Adipocyte (in vitro differentiated cells): ENCODE results near the gene CLEC16A.
A peak's percentile ranks its signal among the peaks of the same experiment; 100 is the strongest.

Source experiments
- DNase-seq: peaks from one replicate; pipeline ENCODE4 v3.0.0-alpha.2; 2015; ENCODE audit warnings: low read depth
- H3K27me3 ChIP-seq: replicated peaks from 2 replicates; pipeline ENCODE4 v1.7.0; 2013; ENCODE audit warnings: mild to moderate bottlenecking, low read length, moderate library complexity; ENCODE audit not compliant: control insufficient read depth, insufficient read depth
- H3K36me3 ChIP-seq: 2 replicates; pipeline ENCODE4 v1.7.0; 2013; ENCODE audit warnings: low read length, mild to moderate bottlenecking, moderate library complexity; ENCODE audit not compliant: control insufficient read depth, insufficient read depth, severe bottlenecking
- H3K4me1 ChIP-seq: 2 replicates; pipeline ENCODE4 v1.7.0; 2013; ENCODE audit warnings: mild to moderate bottlenecking, low read length, moderate library complexity; ENCODE audit not compliant: control insufficient read depth, insufficient read depth
- H3K4me3 ChIP-seq: 2 replicates; pipeline ENCODE4 v1.7.0; 2013; ENCODE audit warnings: mild to moderate bottlenecking, low read length, moderate library complexity
- H3K9ac ChIP-seq: 2 replicates; pipeline ENCODE4 v1.7.0; 2013; ENCODE audit warnings: mild to moderate bottlenecking, low read length, moderate library complexity
- H3K9me3 ChIP-seq: 2 replicates; pipeline ENCODE4 v1.7.0; 2013; ENCODE audit warnings: mild to moderate bottlenecking, low read length, moderate library complexity; ENCODE audit not compliant: control insufficient read depth

Gene CLEC16A

GRCh38 chr16:11050536-11050935, 106.2 kb downstream of the CLEC16A start:
- no peak overlapping the region for H3K9ac ChIP-seq
- H3K27me3 ChIP-seq, result no peaks in the 10 kb centered on the region
- no peak overlapping the region for H3K4me3 ChIP-seq
- DNase-seq, result no peak
- peaks cover 46% of the 10 kb centered on the region for H3K36me3 ChIP-seq
- H3K9me3 ChIP-seq, result no peaks in the 10 kb centered on the region
- peaks cover 30% of the 10 kb centered on the region for H3K4me1 ChIP-seq

- Histone ChIP-seq H3K27me3 (no peaks in the 10 kb centered on the region), H3K4me3 (no peak overlapping the region), H3K36me3 (peaks cover 46% of the 10 kb centered on the region), H3K9me3 (no peaks in the 10 kb centered on the region), H3K4me1 (peaks cover 25% of the 10 kb centered on the region), H3K9ac (no peak overlapping the region)
- DNase-seq, result no peak
Observed at GRCh38 chr16:11050944-11051343, 106.6 kb downstream of the CLEC16A start.

GRCh38 chr16:11051430-11051829, 107.1 kb downstream of the CLEC16A start:
- Histone ChIP-seq H3K27me3 (no peaks in the 10 kb centered on the region), H3K36me3 (peaks cover 46% of the 10 kb centered on the region), H3K9ac (no peak overlapping the region), H3K9me3 (no peaks in the 10 kb centered on the region), H3K4me3 (no peak overlapping the region), H3K4me1 (peaks cover 25% of the 10 kb centered on the region)
- DNase-seq, result no peak

- H3K4me1 ChIP-seq, result peaks cover 23% of the 10 kb centered on the region
- no peaks in the 10 kb centered on the region for H3K9me3 ChIP-seq
- H3K36me3 ChIP-seq, result peaks cover 46% of the 10 kb centered on the region
- H3K4me3 ChIP-seq, result no peak overlapping the region
- DNase-seq, result no peak
- no peak overlapping the region for H3K9ac ChIP-seq
- no peaks in the 10 kb centered on the region for H3K27me3 ChIP-seq
Observed at GRCh38 chr16:11051879-11052808, 107.8 kb downstream of the CLEC16A start.

GRCh38 chr16:11053916-11054460, 109.6 kb downstream of the CLEC16A start:
- H3K4me1 ChIP-seq, result peaks cover 15% of the 10 kb centered on the region
- H3K9me3 ChIP-seq, result no peaks in the 10 kb centered on the region
- H3K9ac ChIP-seq, result no peak overlapping the region
- peaks cover 32% of the 10 kb centered on the region for H3K36me3 ChIP-seq
- no peak for DNase-seq
- H3K27me3 ChIP-seq, result no peaks in the 10 kb centered on the region
- H3K4me3 ChIP-seq, result no peak overlapping the region

GRCh38 chr16:11056090-11056992, 112.0 kb downstream of the CLEC16A start:
- H3K9me3 ChIP-seq, result no peaks in the 10 kb centered on the region
- DNase-seq, result peak; percentile 80

GRCh38 chr16:11056993-11057649, 112.8 kb downstream of the CLEC16A start:
- peaks cover 28% of the 10 kb centered on the region for H3K36me3 ChIP-seq
- H3K4me3 ChIP-seq, result no peak overlapping the region
- no peaks in the 10 kb centered on the region for H3K9me3 ChIP-seq
- peaks cover 9% of the 10 kb centered on the region for H3K4me1 ChIP-seq
- DNase-seq, result no peak
- no peaks in the 10 kb centered on the region for H3K27me3 ChIP-seq
- no peak overlapping the region for H3K9ac ChIP-seq

More at GRCh38 chr16:11056090-11056992, 112.0 kb downstream of the CLEC16A start:
- Histone ChIP-seq H3K27me3 (no peaks in the 10 kb centered on the region), H3K36me3 (peaks cover 27% of the 10 kb centered on the region), H3K4me3 (no peak overlapping the region), H3K4me1 (peaks cover 9% of the 10 kb centered on the region), H3K9ac (no peak overlapping the region)

- Histone ChIP-seq H3K36me3 (peaks cover 21% of the 10 kb centered on the region), H3K27me3 (no peaks in the 10 kb centered on the region), H3K9me3 (no peaks in the 10 kb centered on the region), H3K9ac (no peak overlapping the region), H3K4me3 (no peak overlapping the region), H3K4me1 (peaks cover 9% of the 10 kb centered on the region)
- DNase-seq, result no peak
Observed at GRCh38 chr16:11057711-11058345, 113.5 kb downstream of the CLEC16A start.

- Histone ChIP-seq H3K4me3 (no peak overlapping the region), H3K36me3 (peaks cover 23% of the 10 kb centered on the region)
Observed at GRCh38 chr16:11058832-11059231, 114.5 kb downstream of the CLEC16A start.

GRCh38 chr16:11059588-11059987, 115.2 kb downstream of the CLEC16A start:
- Histone ChIP-seq H3K9me3 (no peaks in the 10 kb centered on the region), H3K4me1 (peaks cover 10% of the 10 kb centered on the region), H3K27me3 (no peaks in the 10 kb centered on the region), H3K4me3 (no peak overlapping the region), H3K36me3 (peaks cover 23% of the 10 kb centered on the region), H3K9ac (no peak overlapping the region)
- no peak for DNase-seq

More at GRCh38 chr16:11058832-11059231, 114.5 kb downstream of the CLEC16A start:
- DNase-seq, result no peak
- Histone ChIP-seq H3K9me3 (no peaks in the 10 kb centered on the region), H3K4me1 (peaks cover 9% of the 10 kb centered on the region), H3K27me3 (no peaks in the 10 kb centered on the region), H3K9ac (no peak overlapping the region)
